ENCODE data around the gene ASTN2. TPM values are rescaled to one million over a fixed set of nuclear protein-coding genes. Genes with fewer than 3 reads are reported as not detected.

The ASTN2 gene
- total RNA-seq, 1 donor from 2014 or later, result 13.6 TPM

- Mint-ChIP-seq H3K27me3 (ENCODE audit: low read depth, unreplicated experiment) (peaks cover 4% of the 10 kb centered on the region), H3K9me3 (ENCODE audit: unreplicated experiment) (no peaks in the 10 kb centered on the region)
Measured at GRCh38 chr9:117250610-117251215, 164.1 kb downstream of the ASTN2 start.

DNA sequence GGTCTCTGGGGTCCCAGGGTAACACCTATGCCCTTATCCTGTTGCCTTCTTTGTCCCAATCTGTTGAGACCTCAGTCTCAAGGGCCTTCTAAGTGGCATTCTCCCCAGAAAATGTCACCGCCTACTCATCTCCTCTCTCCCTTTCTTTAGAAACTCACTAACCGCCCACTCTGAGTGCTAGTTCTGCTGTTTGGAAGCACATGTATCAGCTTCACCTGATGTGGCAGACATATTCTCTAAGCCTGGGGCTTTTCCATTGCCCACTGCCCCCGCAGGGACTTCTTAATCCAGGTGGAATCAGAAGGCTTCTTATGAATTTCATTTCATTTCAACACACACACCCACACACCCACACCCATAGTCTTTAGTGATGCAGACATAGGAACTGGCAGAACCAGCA is 165.1 kb downstream of the ASTN2 start:
- H2AFZ ChIP-seq (ENCODE audit: low read depth, low read length), result no peak overlapping the region
- H3K4me3 ChIP-seq (ENCODE audit: insufficient read depth, low read depth, low read length), result no peak overlapping the region
- FAIRE-seq, result no peak
- no peaks in the 10 kb centered on the region for H3K79me2 ChIP-seq (ENCODE audit: insufficient read depth, low read length)
- TF ChIP-seq EZH2 (IDR thresholded peaks at IDR 0.05; ENCODE audit: insufficient read depth, low read length), result no peak
- no peak for TF ChIP-seq CTCF (IDR thresholded peaks at IDR 0.05; ENCODE audit: insufficient read depth, low read depth, low read length)
- H4K20me1 ChIP-seq (ENCODE audit: insufficient read depth, low read length), result no peaks in the 10 kb centered on the region
- no peaks in the 10 kb centered on the region for H3K4me1 ChIP-seq (ENCODE audit: insufficient read depth, low read length)
- H3K27me3 Mint-ChIP-seq (ENCODE audit: low read depth, unreplicated experiment), result no peaks in the 10 kb centered on the region
- no peak overlapping the region for H3K27ac ChIP-seq (ENCODE audit: low read depth, low read length)
- H3K27me3 ChIP-seq (ENCODE audit: insufficient read depth, low read length), result peaks cover 2% of the 10 kb centered on the region
- H3K27ac Mint-ChIP-seq (ENCODE audit: unreplicated experiment), result no peak overlapping the region
- H3K9ac ChIP-seq (ENCODE audit: low read length), result no peak overlapping the region
- H3K4me3 Mint-ChIP-seq (ENCODE audit: unreplicated experiment), result no peak overlapping the region
- DNase-seq (ENCODE audit: low read depth), result no peak
- no peaks in the 10 kb centered on the region for H3K9me3 ChIP-seq (ENCODE audit: insufficient read depth, low read depth, low read length)
- no peak overlapping the region for H3K4me2 ChIP-seq (ENCODE audit: low read length)
- no peaks in the 10 kb centered on the region for H3K36me3 Mint-ChIP-seq (ENCODE audit: low read depth, unreplicated experiment)
- H3K36me3 ChIP-seq (ENCODE audit: insufficient read depth, low read length), result no peaks in the 10 kb centered on the region
- no peaks in the 10 kb centered on the region for H3K4me1 Mint-ChIP-seq (ENCODE audit: low read depth, unreplicated experiment)
- no peaks in the 10 kb centered on the region for H3K9me3 Mint-ChIP-seq (ENCODE audit: unreplicated experiment)

More at GRCh38 chr9:117250610-117251215, 164.1 kb downstream of the ASTN2 start:
- H4K20me1 ChIP-seq (ENCODE audit: insufficient read depth, low read length), result no peaks in the 10 kb centered on the region
- H3K27me3 ChIP-seq (ENCODE audit: insufficient read depth, low read length), result no peaks in the 10 kb centered on the region
- FAIRE-seq, result no peak
- TF ChIP-seq EZH2 (IDR thresholded peaks at IDR 0.05; ENCODE audit: insufficient read depth, low read length) (no peak), CTCF (IDR thresholded peaks at IDR 0.05; ENCODE audit: insufficient read depth, low read depth, low read length) (no peak)
- Mint-ChIP-seq H3K36me3 (ENCODE audit: low read depth, unreplicated experiment) (no peaks in the 10 kb centered on the region), H3K27ac (ENCODE audit: unreplicated experiment) (no peak overlapping the region), H3K4me3 (ENCODE audit: unreplicated experiment) (no peak overlapping the region), H3K4me1 (ENCODE audit: low read depth, unreplicated experiment) (no peaks in the 10 kb centered on the region)
- H3K79me2 ChIP-seq (ENCODE audit: insufficient read depth, low read length), result no peaks in the 10 kb centered on the region
- H3K27ac ChIP-seq (ENCODE audit: low read depth, low read length), result no peak overlapping the region
- no peak overlapping the region for H2AFZ ChIP-seq (ENCODE audit: low read depth, low read length)
- no peak overlapping the region for H3K4me3 ChIP-seq (ENCODE audit: insufficient read depth, low read depth, low read length)
- H3K4me1 ChIP-seq (ENCODE audit: insufficient read depth, low read length), result no peaks in the 10 kb centered on the region
- DNase-seq (ENCODE audit: low read depth), result no peak
- H3K9me3 ChIP-seq (ENCODE audit: insufficient read depth, low read depth, low read length), result no peaks in the 10 kb centered on the region
- no peaks in the 10 kb centered on the region for H3K36me3 ChIP-seq (ENCODE audit: insufficient read depth, low read length)
- no peak overlapping the region for H3K9ac ChIP-seq (ENCODE audit: low read length)
- no peak overlapping the region for H3K4me2 ChIP-seq (ENCODE audit: low read length)

- Mint-ChIP-seq H3K27ac (ENCODE audit: unreplicated experiment) (no peak overlapping the region), H3K36me3 (ENCODE audit: low read depth, unreplicated experiment) (no peaks in the 10 kb centered on the region), H3K9me3 (ENCODE audit: unreplicated experiment) (no peaks in the 10 kb centered on the region), H3K4me3 (ENCODE audit: unreplicated experiment) (no peak overlapping the region), H3K4me1 (ENCODE audit: low read depth, unreplicated experiment) (no peaks in the 10 kb centered on the region), H3K27me3 (ENCODE audit: low read depth, unreplicated experiment) (no peaks in the 10 kb centered on the region)
- Histone ChIP-seq H4K20me1 (ENCODE audit: insufficient read depth, low read length) (no peaks in the 10 kb centered on the region), H3K27ac (ENCODE audit: low read depth, low read length) (no peak overlapping the region), H2AFZ (ENCODE audit: low read depth, low read length) (no peak overlapping the region), H3K27me3 (ENCODE audit: insufficient read depth, low read length) (peaks cover 3% of the 10 kb centered on the region), H3K9ac (ENCODE audit: low read length) (no peak overlapping the region), H3K79me2 (ENCODE audit: insufficient read depth, low read length) (no peaks in the 10 kb centered on the region), H3K4me3 (ENCODE audit: insufficient read depth, low read depth, low read length) (no peak overlapping the region), H3K4me2 (ENCODE audit: low read length) (no peak overlapping the region), H3K36me3 (ENCODE audit: insufficient read depth, low read length) (no peaks in the 10 kb centered on the region), H3K4me1 (ENCODE audit: insufficient read depth, low read length) (no peaks in the 10 kb centered on the region), H3K9me3 (ENCODE audit: insufficient read depth, low read depth, low read length) (no peaks in the 10 kb centered on the region)
- TF ChIP-seq CTCF (IDR thresholded peaks at IDR 0.05; ENCODE audit: insufficient read depth, low read depth, low read length) (no peak), EZH2 (IDR thresholded peaks at IDR 0.05; ENCODE audit: insufficient read depth, low read length) (no peak)
- DNase-seq (ENCODE audit: low read depth) (no peak), FAIRE-seq (no peak)
Measured at GRCh38 chr9:117247266-117247665, 167.6 kb downstream of the ASTN2 start.
